IMR-90 (cell line): ENCODE measurements around the gene MAP3K8. TPM values are rescaled to one million over a fixed set of nuclear protein-coding genes. Genes with fewer than 3 reads are reported as not detected.

Source experiments
- ATAC-seq: fragments of 200-7000 bp; cut with Tn5 transposase; 2 replicates; pipeline ENCODE4 v1.9.1; 2020; ENCODE audit warnings: low read depth, mild to moderate bottlenecking, moderate library complexity
- BruUV-seq: library from RNA; stranded (reverse); fragments of 400-500 nt; replicated peaks from 2 replicates; lab custom pipeline; 2021; lab: Mats Ljungman, UMichigan
- CTCF ChIA-PET: fragments of 300-600 bp; formaldehyde crosslinking; extraction: SDS; loops from one replicate; lab custom pipeline; 2021; ENCODE audit warnings: antibody characterized with exemption; lab: Yijun Ruan, JAX
- POLR2A ChIA-PET: fragments of 300-600 bp; sonication (Branson Sonifier 250); formaldehyde crosslinking; loops from one replicate; lab custom pipeline; 2022; ENCODE audit warnings: antibody characterized with exemption; ENCODE audit not compliant: unreplicated experiment; lab: Charles Lee
- DNase-seq: peaks from one replicate; pipeline ENCODE4 v3.0.0; 2013
- H2AFZ ChIP-seq: replicated peaks from 2 replicates; pipeline ENCODE3; 2013; ENCODE audit warnings: low read length, mild to moderate bottlenecking; ENCODE audit not compliant: poor library complexity
- H2AK5ac ChIP-seq: 2 replicates; pipeline ENCODE4 v1.6.1; 2013; ENCODE audit warnings: low read depth, low read length, inconsistent platforms
- H2AK9ac ChIP-seq: replicated peaks from 2 replicates; pipeline ENCODE3; 2013; ENCODE audit warnings: mild to moderate bottlenecking, low read depth, low read length, moderate library complexity; ENCODE audit not compliant: poor library complexity
- H2BK120ac ChIP-seq: 2 replicates; pipeline ENCODE4 v1.6.1; 2013; ENCODE audit warnings: low read depth, low read length, inconsistent platforms
- H2BK15ac ChIP-seq: 3 replicates; pipeline ENCODE4 v1.6.1; 2013; ENCODE audit warnings: low read depth, low read length, inconsistent platforms
- H2BK20ac ChIP-seq: 2 replicates; pipeline ENCODE4 v1.6.1; 2013; ENCODE audit warnings: low read depth, mild to moderate bottlenecking, inconsistent platforms, low read length, moderate library complexity
- H2BK5ac ChIP-seq: 2 replicates; pipeline ENCODE4 v1.6.1; 2013; ENCODE audit warnings: mild to moderate bottlenecking, low read depth, low read length, inconsistent platforms; ENCODE audit not compliant: poor library complexity, severe bottlenecking
- H3K14ac ChIP-seq: replicated peaks from 2 replicates; pipeline ENCODE4 v1.6.1; 2013; ENCODE audit warnings: low read depth, low read length, inconsistent platforms
- H3K18ac ChIP-seq: 2 replicates; pipeline ENCODE4 v1.6.1; 2013; ENCODE audit warnings: low read depth, low read length, control low read depth
- H3K23ac ChIP-seq: 2 replicates; pipeline ENCODE4 v1.6.1; 2013; ENCODE audit warnings: low read depth, low read length, inconsistent platforms
- H3K27ac ChIP-seq: 2 replicates; pipeline ENCODE4 v1.5.1; 2013; ENCODE audit warnings: mild to moderate bottlenecking, control low read depth, low read length; ENCODE audit not compliant: insufficient read depth
- H3K27me3 ChIP-seq: 2 replicates; pipeline ENCODE4 v1.6.1; 2013; ENCODE audit warnings: low read length; ENCODE audit not compliant: control insufficient read depth, insufficient read depth
- H3K36me3 ChIP-seq: 2 replicates; pipeline ENCODE4 v1.6.1; 2013; ENCODE audit warnings: low read length, mixed read lengths; ENCODE audit not compliant: control insufficient read depth, insufficient read depth
- H3K4ac ChIP-seq: 2 replicates; pipeline ENCODE4 v1.6.1; 2013; ENCODE audit warnings: low read depth, low read length, inconsistent platforms
- H3K4me1 ChIP-seq: 2 replicates; pipeline ENCODE4 v1.6.1; 2013; ENCODE audit warnings: low read length, mixed read lengths; ENCODE audit not compliant: control insufficient read depth, insufficient read depth
- H3K4me2 ChIP-seq: 2 replicates; pipeline ENCODE4 v1.6.1; 2013; ENCODE audit warnings: low read depth, mild to moderate bottlenecking, control low read depth, low read length, moderate library complexity
- H3K4me3 ChIP-seq: 2 replicates; pipeline ENCODE4 v1.5.1; 2013; ENCODE audit warnings: low read depth, mild to moderate bottlenecking, control low read depth, low read length, moderate library complexity; ENCODE audit not compliant: insufficient read depth
- H3K56ac ChIP-seq: 2 replicates; pipeline ENCODE4 v1.6.1; 2013; ENCODE audit warnings: low read length, inconsistent platforms; ENCODE audit not compliant: insufficient read depth; ENCODE audit errors: extremely low read depth
- H3K79me1 ChIP-seq, 2 experiments: 2 replicates each; pipeline ENCODE4 v1.6.1; 2013; ENCODE audit warnings: low read length in 2 of 2, inconsistent platforms in 1 of 2, low read depth in 1 of 2
- H3K9ac ChIP-seq: 2 replicates; pipeline ENCODE4 v1.6.1; 2013; ENCODE audit warnings: low read depth, low read length, control low read depth
- H3K9me1 ChIP-seq: 2 replicates; pipeline ENCODE4 v1.6.1; 2013; ENCODE audit warnings: low read length, inconsistent platforms; ENCODE audit not compliant: insufficient read depth
- H3K9me3 ChIP-seq: 2 replicates; pipeline ENCODE4 v1.6.1; 2013; ENCODE audit warnings: low read length; ENCODE audit not compliant: control insufficient read depth, insufficient read depth
- H4K20me1 ChIP-seq: 2 replicates; pipeline ENCODE4 v1.6.1; 2013; ENCODE audit warnings: low read length, inconsistent platforms; ENCODE audit not compliant: insufficient read depth
- H4K5ac ChIP-seq: 2 replicates; pipeline ENCODE4 v1.6.1; 2013; ENCODE audit warnings: mild to moderate bottlenecking, low read depth, low read length, control low read depth
- H4K8ac ChIP-seq, 2 experiments: 2 replicates each; pipeline ENCODE4 v1.6.1; 2013; ENCODE audit warnings: low read depth in 2 of 2, low read length in 2 of 2, control low read depth in 1 of 2, inconsistent platforms in 1 of 2
- H4K91ac ChIP-seq: 2 replicates; pipeline ENCODE4 v1.6.1; 2013; ENCODE audit warnings: low read depth, low read length, inconsistent platforms; ENCODE audit not compliant: insufficient read depth
- BHLHE40 ChIP-seq: fragments of 150-350 bp; IDR thresholded peaks from 2 replicates; pipeline ENCODE4 v1.6.1; 2016; ENCODE audit warnings: mild to moderate bottlenecking, low read depth, low read length
- CEBPB ChIP-seq: IDR thresholded peaks from 2 replicates; pipeline ENCODE4 v1.6.1; 2012; ENCODE audit warnings: low read depth, low read length, improper control_type of control experiment
- CHD1 ChIP-seq: IDR thresholded peaks from 2 replicates; pipeline ENCODE4 v1.6.1; 2012; ENCODE audit warnings: low read depth, low read length, improper control_type of control experiment
- CTCF ChIP-seq: conservative IDR thresholded peaks from 2 replicates; pipeline ENCODE4 v1.5.1; 2012; ENCODE audit warnings: mild to moderate bottlenecking, low read depth, low read length, improper control_type of control experiment
- ELK1 ChIP-seq: fragments of 150-350 bp; IDR thresholded peaks from 2 replicates; pipeline ENCODE4 v1.6.1; 2016; ENCODE audit warnings: low read depth, mild to moderate bottlenecking, low read length, moderate library complexity, borderline replicate concordance
- FOS ChIP-seq: fragments of 150-350 bp; IDR thresholded peaks from 2 replicates; pipeline ENCODE4 v1.6.1; 2016; ENCODE audit warnings: low read depth, low read length
- MAFK ChIP-seq: IDR thresholded peaks from 2 replicates; pipeline ENCODE4 v1.6.1; 2012; ENCODE audit warnings: low read depth, low read length, improper control_type of control experiment
- MAZ ChIP-seq: IDR thresholded peaks from 2 replicates; pipeline ENCODE4 v1.6.1; 2012; ENCODE audit warnings: low read depth, mild to moderate bottlenecking, low read length, improper control_type of control experiment, moderate library complexity, borderline replicate concordance
- MXI1 ChIP-seq: IDR thresholded peaks from 2 replicates; pipeline ENCODE4 v1.6.1; 2012; ENCODE audit warnings: low read depth, mild to moderate bottlenecking, low read length, moderate library complexity, borderline replicate concordance
- NFE2L2 ChIP-seq: fragments of 150-350 bp; IDR thresholded peaks from 2 replicates; pipeline ENCODE4 v1.6.1; 2016; ENCODE audit warnings: low read depth, mild to moderate bottlenecking, low read length
- POLR2A ChIP-seq: IDR thresholded peaks from 2 replicates; pipeline ENCODE4 v1.6.1; 2012; ENCODE audit warnings: mild to moderate bottlenecking, low read depth, low read length
- RAD21 ChIP-seq: IDR thresholded peaks from 2 replicates; pipeline ENCODE4 v1.6.1; 2012; ENCODE audit warnings: low read length, improper control_type of control experiment
- RCOR1 ChIP-seq: IDR thresholded peaks from 2 replicates; pipeline ENCODE4 v1.6.1; 2012; ENCODE audit warnings: mild to moderate bottlenecking, low read length, improper control_type of control experiment; ENCODE audit not compliant: insufficient replicate concordance
- RFX5 ChIP-seq: IDR thresholded peaks from 2 replicates; pipeline ENCODE4 v1.8.0; 2012; ENCODE audit warnings: low read depth, mild to moderate bottlenecking, low read length, moderate library complexity
- SMC3 ChIP-seq: fragments of 150-350 bp; IDR thresholded peaks from 2 replicates; pipeline ENCODE4 v1.6.1; 2016; ENCODE audit warnings: low read depth, mild to moderate bottlenecking, antibody characterized with exemption, low read length, moderate library complexity
- USF2 ChIP-seq: fragments of 150-350 bp; IDR thresholded peaks from 2 replicates; pipeline ENCODE4 v1.6.1; 2017; ENCODE audit warnings: mild to moderate bottlenecking, antibody characterized with exemption, low read length, low read depth
- WGBS, 2 experiments: methylation state at CpG; one replicate each; pipeline versions ENCODE4 v1.1.5 to v1.1.7; 2013; ENCODE audit warnings: missing lambda C conversion rate in 2 of 2; ENCODE audit not compliant: insufficient read length in 1 of 2; ENCODE audit errors: extremely low coverage in 2 of 2; 5-methylcytosine and 5-hydroxymethylcytosine counted together
- dilution Hi-C: fragments of 300-500 bp; cut with HindIII; formaldehyde crosslinking; loops from one replicate; pipeline ENCODE4 v1.14.3; 2018; ENCODE audit warnings: low sequenced_read_pairs; ENCODE audit not compliant: unreplicated experiment
- in situ Hi-C: fragments of 300-500 bp; cut with MboI; formaldehyde crosslinking; loops from 3 replicates; pipeline ENCODE4 v1.14.3; 2019; ENCODE audit warnings: low sequenced_read_pairs, inconsistent platforms, mixed read lengths
- intact Hi-C: fragments of 100-400 bp; cut with micrococcal nuclease; formaldehyde crosslinking; loops from 2 replicates; pipeline ENCODE4 v1.10.0; 2022
- polyA plus RNA-seq, 3 experiments: library from polyadenylated mRNA; depleted of rRNA; stranded (reverse); fragments of >200 nt; gene quantifications; 2 replicates each; pipeline ENCODE4 v1.2.3, GENCODE V29; 2012; ENCODE audit warnings: low replicate concordance in 1 of 3
- total RNA-seq: library from RNA; depleted of rRNA; stranded (reverse); fragments of >200 nt; gene quantifications from 2 replicates; pipeline ENCODE4 v1.2.3, GENCODE V29; 2012

Gene MAP3K8
- total and polyA plus RNA-seq, 2 of the 4 experiments (the other 2 are of a cell fraction), result 1.8 to 2.6 TPM

- H2BK15ac ChIP-seq, result no peak overlapping the region
- POLR2A ChIA-PET, result no interaction called here
- no peaks in the 10 kb centered on the region for H3K36me3 ChIP-seq
- H2BK20ac ChIP-seq, result no peak overlapping the region
- H3K79me1 ChIP-seq, result no peaks in the 10 kb centered on the region
- H2AK5ac ChIP-seq, result no peak overlapping the region
- no peak overlapping the region for H2BK5ac ChIP-seq
- H4K8ac ChIP-seq, result no peak overlapping the region
- no peak overlapping the region for H3K4me2 ChIP-seq
- in situ Hi-C loops (no loop called here), intact Hi-C loops (no loop called here), dilution Hi-C loops (no loop called here)
- H4K91ac ChIP-seq, result no peak overlapping the region
- H3K4me1 ChIP-seq, result 0 out of 2 replicates have a peak, but pooled peaks cover 1% of the 10 kb centered on the region
- ATAC-seq, result no peak
- no peak overlapping the region for H3K27ac ChIP-seq
- CTCF ChIA-PET, result no interaction called here
- H3K4ac ChIP-seq, result no peak overlapping the region
- no peak overlapping the region for H2AFZ ChIP-seq
- no peak overlapping the region for H2AK9ac ChIP-seq
- H3K4me3 ChIP-seq, result no peak overlapping the region
- TF ChIP-seq MAFK (no peak), MAZ (no peak), NFE2L2 (no peak), CEBPB (no peak), FOS (no peak), ELK1 (no peak), MXI1 (no peak), RCOR1 (no peak), SMC3 (no peak), RAD21 (no peak), CTCF (no peak), USF2 (no peak), CHD1 (no peak), BHLHE40 (no peak), POLR2A (no peak), RFX5 (no peak)
- H4K5ac ChIP-seq, result no peak overlapping the region
- no peak overlapping the region for H3K9ac ChIP-seq
- H3K14ac ChIP-seq, result no peak overlapping the region
- no peak overlapping the region for H3K18ac ChIP-seq
- no CpG with 5 or more reads among the region's 3 CpGs for WGBS, 2 experiments
- no TSS peak for BruUV-seq
- no peak overlapping the region for H3K23ac ChIP-seq
- H4K20me1 ChIP-seq, result no peaks in the 10 kb centered on the region
- H3K9me3 ChIP-seq, result 0 out of 2 replicates have a peak, but pooled peaks cover 2% of the 10 kb centered on the region
- no peak overlapping the region for H3K56ac ChIP-seq
- no peaks in the 10 kb centered on the region for H3K9me1 ChIP-seq
- H3K27me3 ChIP-seq, result peaks cover 9% of the 10 kb centered on the region
- H2BK120ac ChIP-seq, result no peak overlapping the region
- DNase-seq, result no peak
Measured at GRCh38 chr10:30387646-30388243, 46.2 kb upstream of the MAP3K8 start.
